Esophagus squamous epithelium (tissue), 5 donors: Measurements from ENCODE around the gene GPC5. TPM values are rescaled to one million over a fixed set of nuclear protein-coding genes. Genes with fewer than 3 reads are reported as not detected.

Experiments used
- DNase-seq: peaks from one replicate; lab custom pipeline; 2025; lab: John Stamatoyannopoulos, UW
- H3K27ac ChIP-seq, 4 donors: fragments of 200-600 bp; sonication (generic); one replicate each; pipeline ENCODE4 v1.5.1; 2016 to 2019; ENCODE audit warnings: mild to moderate bottlenecking in 1 of 4
- H3K27me3 ChIP-seq, 4 donors: fragments of 200-600 bp; sonication (generic); 1 replicate in 3 of 4; 2 replicates in 1 of 4; pipeline versions ENCODE4 v1.5.1 to v1.6.0; 2017 to 2021; ENCODE audit warnings: antibody characterized with exemption in 1 of 4
- H3K36me3 ChIP-seq, 3 donors: fragments of 200-600 bp; sonication (generic); one replicate each; pipeline ENCODE4 v1.5.1; 2016 to 2019
- H3K4me1 ChIP-seq, 3 donors: fragments of 200-600 bp; sonication (generic); one replicate each; pipeline ENCODE4 v1.5.1; 2017 to 2019
- H3K4me3 ChIP-seq, 4 donors: fragments of 200-600 bp; sonication (generic); 1 replicate in 3 of 4; 2 replicates in 1 of 4; pipeline ENCODE4 v1.5.1; 2016 to 2019; ENCODE audit warnings: mild to moderate bottlenecking in 2 of 4, moderate library complexity in 1 of 4
- H3K9me3 ChIP-seq, 3 donors: fragments of 200-600 bp; sonication (generic); one replicate each; pipeline ENCODE4 v1.5.1; 2016 to 2019
- CTCF ChIP-seq, 6 experiments: fragments of 450-650 bp in 4 of 6; fragments of 200-600 bp in 2 of 6; sonication (generic) in 2 of 6; IDR thresholded peaks; one replicate each; pipeline ENCODE4 v1.5.1; 2016 to 2019; ENCODE audit warnings: antibody characterized with exemption in 6 of 6, mild to moderate bottlenecking in 4 of 6, moderate library complexity in 4 of 6
- POLR2A ChIP-seq, 4 donors: fragments of 450-650 bp; IDR thresholded peaks; one replicate each; pipeline ENCODE4 v1.6.1; 2017; ENCODE audit warnings: antibody characterized with exemption in 4 of 4, mild to moderate bottlenecking in 4 of 4, moderate library complexity in 3 of 4
- WGBS, 2 donors: methylation state at CpG; one replicate each; pipeline ENCODE4 v1.1.5; 2018; 5-methylcytosine and 5-hydroxymethylcytosine counted together
- intact Hi-C: fragments of 100-400 bp; cut with DNase I; formaldehyde crosslinking; loops from one replicate; pipeline ENCODE4 v1.15.0; 2022
- total RNA-seq, 4 donors: library from RNA; depleted of rRNA; stranded (reverse); fragments of >200 nt; gene quantifications; one replicate each; pipeline ENCODE4 v1.1.0, GENCODE V29; 2016
- donor health status: DM: yes; HTN: yes; CAD: no.

GPC5 gene
- total RNA-seq, 4 donors from 2014 or later, result not detected

DNA sequence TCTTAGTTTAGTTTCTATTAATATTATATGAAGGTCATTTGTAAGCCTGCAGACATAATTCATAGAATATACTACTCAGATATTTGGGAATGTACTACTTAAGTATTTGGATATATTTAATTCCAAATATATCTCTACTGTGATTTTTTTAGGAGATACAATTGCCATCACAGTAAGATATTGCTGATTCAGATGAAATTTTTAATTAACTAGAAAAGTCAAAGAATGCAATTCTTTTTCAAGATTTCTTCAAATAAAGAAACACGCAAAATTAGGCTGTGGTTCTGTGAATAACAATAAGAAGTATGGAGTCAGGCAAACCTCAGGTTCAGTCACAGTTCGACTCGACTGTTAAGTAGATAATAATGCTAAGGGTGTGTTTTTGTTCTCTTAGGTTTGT is 1277.8 kb downstream of the GPC5 start:
- H3K9me3 ChIP-seq, result no peaks in the 10 kb centered on the region
- H3K4me3 ChIP-seq, result no peak overlapping the region
- H3K27ac ChIP-seq, result no peak overlapping the region
- TF ChIP-seq POLR2A (IDR thresholded peaks at IDR 0.05) (no peak), CTCF (IDR thresholded peaks at IDR 0.05) (no peak)
- 65 to 78% methylated on average over 3 of the region's 3 CpGs for WGBS, 2 donors
- no peaks in the 10 kb centered on the region for H3K27me3 ChIP-seq
- intact Hi-C loops, result no loop called here
- no peaks in the 10 kb centered on the region for H3K4me1 ChIP-seq
- no peak for DNase-seq
- no peaks in the 10 kb centered on the region for H3K36me3 ChIP-seq

DNA sequence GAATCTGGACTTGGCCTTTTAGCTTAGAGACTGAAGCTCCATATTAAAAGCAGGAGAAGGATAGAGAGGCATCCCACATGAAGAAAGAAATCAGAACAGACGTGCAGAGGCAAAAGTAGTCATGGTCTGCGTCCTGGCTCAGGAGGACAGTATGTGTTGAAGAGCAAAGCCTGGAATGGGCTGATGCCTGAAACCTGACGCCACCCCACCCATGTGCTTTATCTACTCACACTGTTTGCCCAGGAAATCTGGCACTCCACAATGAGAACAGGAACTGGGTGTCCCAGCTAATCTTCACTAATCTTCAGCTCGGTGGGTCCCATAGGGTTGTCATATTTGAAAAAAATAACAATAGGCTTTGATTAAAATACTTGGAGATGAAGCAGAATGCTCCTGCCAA is 1279.2 kb downstream of the GPC5 start:
- Histone ChIP-seq H3K9me3 (no peaks in the 10 kb centered on the region), H3K27me3 (no peaks in the 10 kb centered on the region), H3K4me3 (no peak overlapping the region), H3K4me1 (no peaks in the 10 kb centered on the region), H3K27ac (no peak overlapping the region), H3K36me3 (no peaks in the 10 kb centered on the region)
- WGBS, 2 donors, result 35 to 38% methylated on average over 4 of the region's 4 CpGs
- no peak for TF ChIP-seq POLR2A (IDR thresholded peaks at IDR 0.05)
- no peak for TF ChIP-seq CTCF (IDR thresholded peaks at IDR 0.05)
- no peak for DNase-seq
- intact Hi-C loops, result no loop called here

DNA sequence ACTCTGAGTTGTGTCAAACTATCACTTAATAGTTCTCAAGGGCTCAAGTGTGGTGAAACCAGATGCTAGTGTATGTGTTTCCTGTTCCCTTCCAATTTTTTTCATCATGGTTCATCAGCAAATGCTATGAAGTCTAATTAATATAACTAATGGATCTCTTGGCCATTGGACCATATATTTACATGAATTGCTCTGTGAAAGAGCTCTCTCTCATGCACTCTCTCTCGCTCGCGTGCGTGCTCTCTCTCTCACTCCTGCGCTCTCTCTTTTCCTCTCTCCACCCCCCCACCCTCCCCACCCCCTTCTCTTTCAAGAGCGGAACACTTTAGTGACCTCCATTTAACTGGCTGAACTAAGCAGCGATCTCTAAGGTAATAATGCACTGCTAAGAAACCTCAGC is 1281.2 kb downstream of the GPC5 start:
- intact Hi-C loops, result no loop called here
- Histone ChIP-seq H3K27me3 (no peaks in the 10 kb centered on the region), H3K36me3 (no peaks in the 10 kb centered on the region), H3K4me3 (no peak overlapping the region), H3K27ac (no peak overlapping the region), H3K9me3 (no peaks in the 10 kb centered on the region), H3K4me1 (no peaks in the 10 kb centered on the region)
- DNase-seq, result no peak
- WGBS, 2 donors, result 91 to 94% methylated on average over 6 to 7 of the region's 7 CpGs
- no peak for TF ChIP-seq CTCF (IDR thresholded peaks at IDR 0.05)
- TF ChIP-seq POLR2A (IDR thresholded peaks at IDR 0.05), result no peak

DNA sequence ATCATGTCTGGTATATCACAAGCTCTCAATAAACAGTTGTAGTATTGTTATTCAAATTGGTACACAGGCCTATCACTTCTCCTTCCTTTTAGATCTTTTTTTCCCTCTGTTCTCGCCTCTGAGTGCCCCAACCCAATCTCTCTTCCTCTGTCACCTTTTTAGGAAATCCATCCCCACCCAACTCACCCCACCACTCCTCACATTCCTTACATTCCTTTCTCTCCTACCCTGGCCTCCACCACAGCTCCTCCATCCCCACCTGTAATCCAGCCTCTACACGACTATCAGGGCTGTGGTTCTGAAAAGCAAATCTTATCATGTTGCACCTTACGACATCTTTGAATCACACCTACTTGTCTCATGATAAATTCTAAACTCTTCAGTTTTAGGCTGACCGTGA is 1282.8 kb downstream of the GPC5 start:
- WGBS, 2 donors, result 75 to 79% methylated on average over 4 of the region's 4 CpGs
- H3K27ac ChIP-seq, result no peak overlapping the region
- no peaks in the 10 kb centered on the region for H3K4me1 ChIP-seq
- no peaks in the 10 kb centered on the region for H3K27me3 ChIP-seq
- no peaks in the 10 kb centered on the region for H3K9me3 ChIP-seq
- no peaks in the 10 kb centered on the region for H3K36me3 ChIP-seq
- TF ChIP-seq CTCF (IDR thresholded peaks at IDR 0.05), result no peak
- no peak for TF ChIP-seq POLR2A (IDR thresholded peaks at IDR 0.05)
- intact Hi-C loops, result no loop called here
- no peak for DNase-seq
- no peak overlapping the region for H3K4me3 ChIP-seq

GRCh38 chr13:92682832-92683517 is 1284.6 kb downstream of the GPC5 start:
- Histone ChIP-seq H3K4me1 (no peaks in the 10 kb centered on the region), H3K9me3 (no peaks in the 10 kb centered on the region), H3K4me3 (no peak overlapping the region), H3K27me3 (no peaks in the 10 kb centered on the region), H3K36me3 (no peaks in the 10 kb centered on the region), H3K27ac (no peak overlapping the region)
- TF ChIP-seq CTCF (IDR thresholded peaks at IDR 0.05), result no peak
- no peak for TF ChIP-seq POLR2A (IDR thresholded peaks at IDR 0.05)
- 56 to 57% methylated on average over 5 of the region's 5 CpGs for WGBS, 2 donors
- DNase-seq, result no peak
- intact Hi-C loops, result no loop called here
